ENCODE data around the gene IL1RL1. TPM values are rescaled to one million over a fixed set of nuclear protein-coding genes. Genes with fewer than 3 reads are reported as not detected.

IL1RL1 gene
- 0.72 to 1.9 TPM (median 1.3 TPM) in 5 replicates for total RNA-seq (2022; extraction: Qiagen RNA extraction; ENCODE audit: low read depth)

GRCh38 chr2:102310964-102311640 lies at the start of gene IL1RL1:
Gene IL1RL1, plus strand, starts transcription at chr2:102311563. Its CDS starts 26,702 bp downstream, at chr2:102338265.

GRCh38 chr2:102355526-102356380 lies 44.4 kb downstream of the IL1RL1 start, which contains the start of gene IL18R1:
Gene IL18R1, plus strand, starts transcription at chr2:102355796. Its CDS starts 6,865 bp downstream, at chr2:102362661.

Other genes starting within 250 kb of the IL1RL1 start
- 18.3 to 31.9 TPM (median 25.0 TPM) in 5 replicates for gene IL1R1, start 168.8 kb upstream of the IL1RL1 start, total RNA-seq (2022; extraction: Qiagen RNA extraction; ENCODE audit: low read depth)
- not detected in 5 replicates for gene IL1RL2, start 124.5 kb upstream of the IL1RL1 start, total RNA-seq (2022; extraction: Qiagen RNA extraction; ENCODE audit: low read depth)
- gene IL18R1, start 44.2 kb downstream of the IL1RL1 start, total RNA-seq (2022; extraction: Qiagen RNA extraction; ENCODE audit: low read depth): 0.87 to 1.4 TPM (median 1.1 TPM) in 5 replicates
- 0.03 TPM in 1 of 5 replicates, not detected in the others for gene IL18RAP, start 111.6 kb downstream of the IL1RL1 start, total RNA-seq (2022; extraction: Qiagen RNA extraction; ENCODE audit: low read depth)
- gene SLC9A4, start 161.7 kb downstream of the IL1RL1 start, total RNA-seq (2022; extraction: Qiagen RNA extraction; ENCODE audit: low read depth): not detected in 5 replicates

Data from A549 treated with CpdA at 1 μM for 4 hours (cell line).